Fibroblast of villous mesenchyme (primary cell): ENCODE results near the gene ACHE. TPM values are rescaled to one million over a fixed set of nuclear protein-coding genes. Genes with fewer than 3 reads are reported as not detected.
"Not testable (repeated sequence)": the region's sequence is repeated elsewhere in the genome, so short reads cannot be mapped to it uniquely, and the experiment has no call there.

Experiments used
- DNase-seq: peaks from one replicate; pipeline ENCODE4 v3.0.0-alpha.2; 2010; ENCODE audit warnings: low read depth
- H3K4me3 ChIP-seq: 2 replicates; pipeline ENCODE4 v1.5.1; 2011; ENCODE audit warnings: low read depth, mild to moderate bottlenecking, low read length
- total RNA-seq: library from RNA; depleted of rRNA; stranded (reverse); fragments of >200 nt; gene quantifications from 2 replicates; pipeline ENCODE4 v1.2.3, GENCODE V29; 2012
- TF ChIP-seq, protein P1 (sequence below): IDR thresholded peaks from 2 replicates; pipeline ENCODE4 v1.5.1; 2012; ENCODE audit warnings: low read depth, mild to moderate bottlenecking, low read length; ENCODE audit not compliant: insufficient read depth

The ACHE gene
- total RNA-seq, 1 donor, result not detected

DNA sequence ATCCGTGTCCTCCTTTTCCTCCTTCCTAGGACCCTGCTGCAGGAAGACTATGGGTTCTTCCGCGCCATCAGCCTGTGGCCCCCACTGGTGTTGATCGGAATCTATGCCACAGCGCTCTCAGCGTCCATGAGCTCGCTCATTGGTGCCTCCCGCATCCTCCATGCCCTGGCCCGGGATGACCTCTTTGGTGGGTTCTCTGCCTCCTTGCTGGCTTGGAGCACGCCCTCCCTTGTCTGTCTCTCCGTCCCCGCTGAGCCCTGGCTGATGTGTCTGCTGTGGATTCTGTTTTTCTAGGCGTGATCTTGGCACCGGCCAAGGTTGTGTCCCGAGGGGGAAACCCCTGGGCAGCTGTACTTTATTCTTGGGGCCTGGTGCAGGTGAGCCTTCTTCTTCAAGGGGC is 35.8 kb downstream of the ACHE start:
- TF ChIP-seq, protein P1, sequence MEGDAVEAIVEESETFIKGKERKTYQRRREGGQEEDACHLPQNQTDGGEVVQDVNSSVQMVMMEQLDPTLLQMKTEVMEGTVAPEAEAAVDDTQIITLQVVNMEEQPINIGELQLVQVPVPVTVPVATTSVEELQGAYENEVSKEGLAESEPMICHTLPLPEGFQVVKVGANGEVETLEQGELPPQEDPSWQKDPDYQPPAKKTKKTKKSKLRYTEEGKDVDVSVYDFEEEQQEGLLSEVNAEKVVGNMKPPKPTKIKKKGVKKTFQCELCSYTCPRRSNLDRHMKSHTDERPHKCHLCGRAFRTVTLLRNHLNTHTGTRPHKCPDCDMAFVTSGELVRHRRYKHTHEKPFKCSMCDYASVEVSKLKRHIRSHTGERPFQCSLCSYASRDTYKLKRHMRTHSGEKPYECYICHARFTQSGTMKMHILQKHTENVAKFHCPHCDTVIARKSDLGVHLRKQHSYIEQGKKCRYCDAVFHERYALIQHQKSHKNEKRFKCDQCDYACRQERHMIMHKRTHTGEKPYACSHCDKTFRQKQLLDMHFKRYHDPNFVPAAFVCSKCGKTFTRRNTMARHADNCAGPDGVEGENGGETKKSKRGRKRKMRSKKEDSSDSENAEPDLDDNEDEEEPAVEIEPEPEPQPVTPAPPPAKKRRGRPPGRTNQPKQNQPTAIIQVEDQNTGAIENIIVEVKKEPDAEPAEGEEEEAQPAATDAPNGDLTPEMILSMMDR, result no peak
- H3K4me3 ChIP-seq, result no peak overlapping the region
- no peak for DNase-seq

DNA sequence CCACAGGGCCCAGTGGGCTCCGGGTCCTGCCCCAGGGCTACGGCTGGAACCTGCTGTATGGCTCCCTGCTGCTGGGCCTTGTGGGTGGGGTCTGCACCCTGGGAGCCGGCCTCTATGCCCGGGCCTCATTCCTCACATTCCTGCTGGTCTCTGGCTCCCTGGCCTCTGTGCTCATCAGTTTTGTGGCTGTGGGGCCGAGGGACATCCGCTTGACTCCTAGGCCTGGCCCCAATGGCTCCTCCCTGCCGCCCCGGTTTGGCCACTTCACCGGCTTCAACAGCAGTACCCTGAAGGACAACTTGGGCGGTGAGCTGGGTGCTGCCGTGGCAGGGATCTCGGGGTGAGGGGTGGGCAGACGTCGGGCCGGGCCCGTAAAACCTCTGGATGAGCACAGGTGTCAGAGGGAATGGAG is 38.8 kb downstream of the ACHE start:
- TF ChIP-seq, protein P1, result no peak
- H3K4me3 ChIP-seq, result no peak overlapping the region
- no peak for DNase-seq

DNA sequence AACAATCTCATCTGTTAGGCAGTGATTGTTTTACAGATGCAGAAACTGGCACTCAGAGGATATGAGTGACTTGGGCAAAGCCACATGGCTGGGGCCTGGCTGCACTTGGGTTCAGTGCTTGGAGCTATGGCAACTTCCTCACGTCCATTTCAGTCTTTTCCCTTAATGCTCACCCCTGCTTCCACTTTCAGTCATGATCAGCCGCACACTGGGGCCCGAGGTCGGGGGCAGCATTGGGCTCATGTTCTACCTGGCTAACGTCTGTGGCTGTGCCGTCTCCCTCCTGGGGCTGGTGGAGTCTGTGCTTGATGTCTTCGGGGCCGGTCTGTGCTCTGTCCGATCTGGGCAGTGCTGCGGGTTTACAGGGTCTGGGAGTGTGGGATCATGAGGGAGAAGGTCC is 40.2 kb downstream of the ACHE start:
- TF ChIP-seq, protein P1, result no peak
- no peak overlapping the region for H3K4me3 ChIP-seq
- no peak for DNase-seq

DNA sequence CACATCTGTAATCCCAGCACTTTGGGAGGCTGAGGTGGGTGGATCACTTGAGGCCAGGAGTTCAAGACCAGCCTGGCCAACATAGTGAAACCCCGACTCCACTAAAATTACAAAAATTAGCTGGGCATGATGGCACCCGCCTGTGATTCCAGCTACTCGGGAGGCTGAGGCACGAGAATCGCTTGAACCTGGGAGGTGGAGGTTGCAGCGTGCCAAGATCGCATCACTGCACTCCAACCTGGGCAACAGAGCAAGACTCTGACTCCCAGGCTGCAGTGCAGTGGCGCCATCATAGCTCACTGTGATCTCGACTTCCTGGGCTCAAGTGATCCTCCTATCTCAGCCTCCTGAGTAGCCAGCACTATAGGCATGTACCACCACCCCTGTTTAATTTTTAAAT is 40.8 kb downstream of the ACHE start:
- not testable (repeated sequence) for DNase-seq, H3K4me3 ChIP-seq

DNA sequence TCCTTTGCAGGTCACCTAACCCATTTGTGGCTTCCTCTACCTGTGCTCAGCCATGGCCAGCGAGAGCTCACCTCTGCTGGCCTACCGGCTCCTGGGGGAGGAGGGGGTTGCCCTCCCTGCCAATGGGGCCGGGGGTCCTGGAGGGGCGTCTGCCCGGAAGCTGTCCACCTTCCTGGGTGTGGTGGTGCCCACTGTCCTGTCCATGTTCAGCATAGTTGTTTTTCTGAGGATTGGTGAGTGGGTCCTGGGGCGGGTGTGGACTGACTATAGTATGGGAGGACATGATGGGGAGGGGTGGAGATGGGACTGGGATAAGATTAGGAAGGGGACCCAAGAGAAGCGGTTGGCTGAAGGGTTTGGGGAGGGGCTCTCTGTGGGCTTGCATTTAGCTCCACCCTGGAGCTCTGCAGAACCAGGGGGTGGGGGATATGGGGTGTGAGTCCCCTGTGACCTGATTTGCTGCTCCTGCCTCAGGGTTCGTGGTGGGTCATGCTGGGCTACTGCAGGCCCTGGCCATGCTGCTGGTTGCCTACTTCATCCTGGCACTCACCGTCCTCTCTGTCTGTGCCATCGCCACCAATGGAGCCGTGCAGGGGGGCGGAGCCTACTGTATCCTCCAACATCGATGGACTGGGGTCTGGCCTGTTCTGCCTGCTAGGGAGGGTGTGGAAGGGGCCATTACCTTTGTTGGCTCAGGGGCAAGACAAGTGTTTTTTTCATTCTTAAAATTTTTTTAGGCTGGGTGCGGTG is 41.4 kb downstream of the ACHE start:
- TF ChIP-seq, protein P1, result no peak
- DNase-seq, result no peak
- no peak overlapping the region for H3K4me3 ChIP-seq

DNA sequence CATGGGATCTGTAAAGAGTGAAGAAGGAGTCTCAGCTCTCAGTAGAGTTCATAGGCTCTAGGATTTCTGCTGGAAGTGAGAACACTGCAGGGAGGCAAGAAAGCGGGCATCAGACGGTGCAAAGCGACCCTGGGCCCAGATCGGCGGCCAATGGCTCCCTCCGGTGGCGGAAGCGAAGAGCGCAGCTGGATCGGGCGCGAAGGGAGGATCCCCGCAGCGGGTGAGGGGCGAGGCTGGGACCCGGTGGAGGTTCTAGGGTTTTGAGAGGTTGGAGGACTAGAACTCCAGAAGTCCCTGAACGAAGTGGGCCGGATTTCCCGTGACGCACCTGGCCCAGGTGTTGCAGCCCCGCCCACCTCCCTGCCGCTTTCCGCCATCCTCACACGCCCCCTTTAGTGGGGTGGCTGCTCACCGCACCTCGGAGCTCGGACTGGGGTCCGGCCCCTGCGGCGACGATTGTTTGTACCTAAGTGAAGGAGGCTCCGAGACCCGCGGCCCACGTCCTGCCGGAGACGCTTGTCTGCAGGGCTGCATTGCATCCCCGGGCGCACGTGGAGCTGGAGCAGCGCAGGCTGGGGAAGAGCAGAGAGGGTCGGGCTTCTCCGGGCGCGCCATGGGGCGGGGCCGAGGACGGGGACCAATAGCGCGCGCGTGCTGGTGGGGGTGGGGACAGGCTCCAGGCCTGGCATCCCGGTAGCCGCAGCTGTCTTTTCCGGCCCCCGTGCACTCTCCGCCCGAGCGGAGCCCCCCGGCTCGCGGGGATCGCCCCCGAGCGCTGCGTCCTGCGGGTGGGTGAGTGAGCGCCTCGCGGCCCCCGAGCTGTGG is 43.4 kb downstream of the ACHE start, which contains the start of gene SLC12A9:
TSS of gene SLC12A9 (plus strand) at position 666 of the 825 bp plus-strand sequence. CDS start 1,485 bp downstream, outside the sequence.
- H3K4me3 ChIP-seq, result peak within 1 kb of the TSS; percentile 70
- TF ChIP-seq, protein P1, result peak; percentile 91
- DNase-seq, result peak; percentile 89

GRCh38 chr7:100847360-100847759 is 48.3 kb downstream of the ACHE start:
- TF ChIP-seq, protein P1, result no peak
- no peak for DNase-seq
- no peak overlapping the region for H3K4me3 ChIP-seq
